HFFc6 (cell line): Measurements from ENCODE around the gene ABCA7. TPM values are rescaled to one million over a fixed set of nuclear protein-coding genes. Genes with fewer than 3 reads are reported as not detected.

Source experiments
- DNase-seq: peaks from one replicate; pipeline ENCODE4 v3.0.0-alpha.2; 2018
- H3K27ac Mint-ChIP-seq: 2 replicates; pipeline ENCODE4 v1.8.0; 2020; ENCODE audit warnings: mild to moderate bottlenecking, mixed read lengths
- H3K27me3 Mint-ChIP-seq: 2 replicates; pipeline ENCODE4 v1.8.0; 2021; ENCODE audit warnings: mild to moderate bottlenecking, moderate library complexity, mixed read lengths; ENCODE audit not compliant: insufficient read depth
- H3K36me3 Mint-ChIP-seq: 2 replicates; pipeline ENCODE4 v1.8.0; 2021; ENCODE audit warnings: low read depth, mixed read lengths
- H3K4me1 Mint-ChIP-seq: 2 replicates; pipeline ENCODE4 v1.8.0; 2020; ENCODE audit warnings: low read depth, mixed read lengths
- H3K4me3 Mint-ChIP-seq: 2 replicates; pipeline ENCODE4 v1.8.0; 2020; ENCODE audit warnings: mild to moderate bottlenecking, moderate library complexity, mixed read lengths
- H3K9me3 Mint-ChIP-seq: 2 replicates; pipeline ENCODE4 v1.8.0; 2020; ENCODE audit warnings: mild to moderate bottlenecking, mixed read lengths
- total RNA-seq, 6 experiments: library from RNA; stranded (reverse); fragmentation: NEBNext Ultra II Directional; extraction: Animal tissue kit (Norgen Biotek cat#: 25700); gene quantifications; 2 replicates in 1 of 6; 3 replicates in 5 of 6; pipeline ENCODE4 v1.2.3, GENCODE V29; 2021
- TF ChIP-seq, protein P1 (sequence below): fragments of 200-600 bp; sonication (generic); IDR thresholded peaks from 2 replicates; pipeline ENCODE4 v1.5.0; 2021; ENCODE audit warnings: antibody characterized with exemption, mild to moderate bottlenecking

The ABCA7 gene
- total RNA-seq, 6 experiments from 2014 or later = 4.6 to 8.1 (median 6.6) TPM

DNA sequence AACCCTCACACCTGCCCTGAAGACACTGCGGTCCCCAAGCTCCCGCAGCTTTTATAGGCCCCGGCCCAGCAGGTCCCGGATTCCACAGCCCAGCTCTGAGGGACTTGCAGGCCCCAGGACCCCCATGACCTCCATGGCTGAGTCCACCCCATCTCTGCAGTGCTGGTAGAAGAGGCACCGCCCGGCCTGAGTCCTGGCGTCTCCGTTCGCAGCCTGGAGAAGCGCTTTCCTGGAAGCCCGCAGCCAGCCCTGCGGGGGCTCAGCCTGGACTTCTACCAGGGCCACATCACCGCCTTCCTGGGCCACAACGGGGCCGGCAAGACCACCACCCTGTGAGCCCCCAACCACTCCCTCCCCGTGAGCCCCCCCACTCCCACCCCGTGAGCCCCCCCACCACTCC is 9.2 kb downstream of the ABCA7 start:
- H3K4me1 Mint-ChIP-seq = no peaks in the 10 kb centered on the region
- DNase-seq = no peak
- no peaks in the 10 kb centered on the region for H3K36me3 Mint-ChIP-seq
- H3K27ac Mint-ChIP-seq = no peak overlapping the region
- TF ChIP-seq, protein P1, sequence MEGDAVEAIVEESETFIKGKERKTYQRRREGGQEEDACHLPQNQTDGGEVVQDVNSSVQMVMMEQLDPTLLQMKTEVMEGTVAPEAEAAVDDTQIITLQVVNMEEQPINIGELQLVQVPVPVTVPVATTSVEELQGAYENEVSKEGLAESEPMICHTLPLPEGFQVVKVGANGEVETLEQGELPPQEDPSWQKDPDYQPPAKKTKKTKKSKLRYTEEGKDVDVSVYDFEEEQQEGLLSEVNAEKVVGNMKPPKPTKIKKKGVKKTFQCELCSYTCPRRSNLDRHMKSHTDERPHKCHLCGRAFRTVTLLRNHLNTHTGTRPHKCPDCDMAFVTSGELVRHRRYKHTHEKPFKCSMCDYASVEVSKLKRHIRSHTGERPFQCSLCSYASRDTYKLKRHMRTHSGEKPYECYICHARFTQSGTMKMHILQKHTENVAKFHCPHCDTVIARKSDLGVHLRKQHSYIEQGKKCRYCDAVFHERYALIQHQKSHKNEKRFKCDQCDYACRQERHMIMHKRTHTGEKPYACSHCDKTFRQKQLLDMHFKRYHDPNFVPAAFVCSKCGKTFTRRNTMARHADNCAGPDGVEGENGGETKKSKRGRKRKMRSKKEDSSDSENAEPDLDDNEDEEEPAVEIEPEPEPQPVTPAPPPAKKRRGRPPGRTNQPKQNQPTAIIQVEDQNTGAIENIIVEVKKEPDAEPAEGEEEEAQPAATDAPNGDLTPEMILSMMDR = no peak
- no peak overlapping the region for H3K4me3 Mint-ChIP-seq
- peaks cover 6% of the 10 kb centered on the region; the same call in 1 of the 2 replicates for H3K9me3 Mint-ChIP-seq
- H3K27me3 Mint-ChIP-seq = no peaks in the 10 kb centered on the region

DNA sequence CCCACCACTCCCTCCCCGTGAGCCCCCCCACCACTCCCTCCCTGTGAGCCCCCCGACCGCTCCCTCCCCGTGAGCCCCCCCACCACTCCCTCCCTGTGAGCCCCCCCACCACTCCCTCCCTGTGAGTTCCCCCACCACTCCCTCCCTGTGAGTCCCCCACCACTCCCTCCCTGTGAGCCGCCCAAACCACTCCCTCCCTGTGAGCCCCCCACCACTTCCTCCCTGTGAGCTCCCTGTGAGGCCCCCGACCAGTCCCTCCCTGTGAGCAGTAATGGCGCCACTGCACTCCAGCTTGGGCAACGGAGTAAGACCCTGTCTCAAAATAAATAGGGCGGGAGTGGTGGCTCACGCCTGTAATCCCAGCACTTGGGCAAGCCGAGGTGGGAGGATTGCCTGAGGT is 9.9 kb downstream of the ABCA7 start:
- H3K9me3 Mint-ChIP-seq = peaks cover 6% of the 10 kb centered on the region; the same call in 1 of the 2 replicates
- no peaks in the 10 kb centered on the region for H3K36me3 Mint-ChIP-seq
- H3K27me3 Mint-ChIP-seq = no peaks in the 10 kb centered on the region
- no peaks in the 10 kb centered on the region for H3K4me1 Mint-ChIP-seq
- DNase-seq = no peak
- TF ChIP-seq, protein P1 = no peak
- H3K4me3 Mint-ChIP-seq = no peak overlapping the region
- H3K27ac Mint-ChIP-seq = no peak overlapping the region

DNA sequence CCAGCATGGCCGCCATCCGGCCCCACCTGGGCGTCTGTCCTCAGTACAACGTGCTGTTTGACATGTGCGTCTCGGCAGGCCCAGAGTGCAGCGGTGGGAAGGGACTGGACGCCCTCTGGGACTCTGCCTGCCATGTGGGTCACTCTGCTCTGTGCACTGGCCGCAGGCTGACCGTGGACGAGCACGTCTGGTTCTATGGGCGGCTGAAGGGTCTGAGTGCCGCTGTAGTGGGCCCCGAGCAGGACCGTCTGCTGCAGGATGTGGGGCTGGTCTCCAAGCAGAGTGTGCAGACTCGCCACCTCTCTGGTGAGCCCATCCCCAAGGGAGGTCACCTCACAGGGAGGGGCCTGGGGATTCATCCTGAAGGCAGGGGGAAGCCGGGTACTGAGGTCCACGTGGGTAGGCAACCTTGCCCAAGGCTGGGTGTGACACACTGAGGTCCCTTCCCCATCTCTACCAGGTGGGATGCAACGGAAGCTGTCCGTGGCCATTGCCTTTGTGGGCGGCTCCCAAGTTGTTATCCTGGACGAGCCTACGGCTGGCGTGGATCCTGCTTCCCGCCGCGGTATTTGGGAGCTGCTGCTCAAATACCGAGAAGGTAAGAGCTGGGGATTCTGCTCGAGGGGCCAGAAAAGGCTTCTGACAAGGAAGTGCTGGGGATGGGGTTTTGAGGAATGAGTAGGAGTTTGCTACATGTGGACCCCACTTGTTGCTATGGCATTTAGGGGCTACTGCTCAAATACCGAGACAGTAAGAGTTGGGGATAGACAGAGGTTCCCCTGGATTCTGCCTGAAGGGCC is 11.3 kb downstream of the ABCA7 start:
- TF ChIP-seq, protein P1 = no peak
- Mint-ChIP-seq H3K27ac (no peak overlapping the region), H3K4me3 (no peak overlapping the region), H3K9me3 (peaks cover 2% of the 10 kb centered on the region; the same call in 1 of the 2 replicates), H3K4me1 (no peaks in the 10 kb centered on the region), H3K36me3 (no peaks in the 10 kb centered on the region; the same call in 1 of the 2 replicates), H3K27me3 (no peaks in the 10 kb centered on the region; the same call in 1 of the 2 replicates)
- no peak for DNase-seq

DNA sequence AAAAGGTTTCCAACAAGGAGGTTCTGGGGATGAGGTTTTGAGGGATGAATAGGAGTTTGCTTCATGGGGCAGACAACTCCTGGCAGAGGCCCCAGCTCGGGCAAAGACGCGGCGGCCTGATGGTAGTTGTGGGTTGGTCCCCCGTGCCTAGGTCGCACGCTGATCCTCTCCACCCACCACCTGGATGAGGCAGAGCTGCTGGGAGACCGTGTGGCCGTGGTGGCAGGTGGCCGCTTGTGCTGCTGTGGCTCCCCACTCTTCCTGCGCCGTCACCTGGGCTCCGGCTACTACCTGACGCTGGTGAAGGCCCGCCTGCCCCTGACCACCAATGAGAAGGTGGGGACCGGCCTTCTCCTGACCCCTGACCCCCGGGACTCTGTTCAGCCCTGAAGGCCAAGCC is 11.9 kb downstream of the ABCA7 start:
- TF ChIP-seq, protein P1 = no peak
- peaks cover 5% of the 10 kb centered on the region; the same call in 1 of the 2 replicates for H3K36me3 Mint-ChIP-seq
- H3K9me3 Mint-ChIP-seq = peaks cover 8% of the 10 kb centered on the region; the same call in 1 of the 2 replicates
- H3K27ac Mint-ChIP-seq = no peak overlapping the region
- no peak overlapping the region for H3K4me3 Mint-ChIP-seq
- no peak for DNase-seq
- peaks cover 3% of the 10 kb centered on the region for H3K27me3 Mint-ChIP-seq
- no peaks in the 10 kb centered on the region for H3K4me1 Mint-ChIP-seq

DNA sequence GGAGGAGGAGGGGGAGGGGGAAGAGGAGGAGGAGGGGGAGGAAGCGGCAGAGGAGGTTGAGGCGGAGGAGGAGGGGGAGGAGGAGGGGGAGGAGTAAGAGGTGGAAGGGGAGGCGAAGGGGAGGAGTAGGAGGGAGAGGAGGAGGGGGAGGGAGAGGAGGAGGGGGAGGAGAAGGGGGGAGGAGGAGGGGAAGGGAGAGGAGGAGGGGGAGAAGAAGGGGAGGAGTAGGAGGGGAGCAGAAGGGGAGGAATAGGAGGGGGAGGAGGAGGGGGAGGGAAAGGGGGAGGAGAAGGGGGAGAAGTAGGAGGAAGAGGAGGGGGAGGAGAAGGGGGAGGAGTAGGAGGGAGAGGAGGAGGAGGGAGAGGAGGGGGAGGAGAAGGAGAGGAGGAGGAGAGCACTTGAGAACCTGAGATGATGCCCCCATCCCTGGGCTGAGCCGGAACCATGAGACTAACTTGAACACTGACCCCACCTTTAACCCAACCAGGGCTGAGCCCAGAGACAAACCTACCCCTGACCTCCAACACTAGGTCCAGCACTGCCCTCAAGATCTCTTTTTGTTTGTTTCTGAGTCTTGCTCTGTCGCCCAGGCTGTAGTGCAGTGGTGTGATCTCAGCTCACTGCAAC is 12.6 kb downstream of the ABCA7 start:
- Mint-ChIP-seq H3K36me3 (peaks cover 9% of the 10 kb centered on the region; the same call in 1 of the 2 replicates), H3K27ac (no peak overlapping the region), H3K4me3 (no peak overlapping the region), H3K4me1 (no peaks in the 10 kb centered on the region), H3K27me3 (peaks cover 3% of the 10 kb centered on the region), H3K9me3 (peaks cover 15% of the 10 kb centered on the region; the same call in 1 of the 2 replicates)
- TF ChIP-seq, protein P1 = no peak
- no peak for DNase-seq
